K562 (cell line): ENCODE results near the gene SPRYD3. TPM values are rescaled to one million over a fixed set of nuclear protein-coding genes. Genes with fewer than 3 reads are reported as not detected.
A peak's percentile ranks its signal among the peaks of the same experiment; 100 is the strongest.

Source experiments
- CREB3L1 ChIP-seq: fragments of 450-650 bp; IDR thresholded peaks from 2 replicates; pipeline ENCODE4 v1.6.1; 2014; ENCODE audit warnings: low read depth, mild to moderate bottlenecking, moderate library complexity, borderline replicate concordance
- DPF2 ChIP-seq: fragments of 450-650 bp; IDR thresholded peaks from 2 replicates; pipeline ENCODE4 v1.6.1; 2016
- ETV6 ChIP-seq, 3 experiments: fragments of 150-350 bp in 1 of 3; sonication (generic) in 1 of 3; formaldehyde crosslinking in 1 of 3; IDR thresholded peaks; 2 replicates each; pipeline versions ENCODE4 v1.6.1 to v1.8.0; 2014 to 2022; ENCODE audit warnings: borderline replicate concordance in 2 of 3, low read depth in 2 of 3, antibody characterized with exemption in 1 of 3, low read length in 1 of 3, mild to moderate bottlenecking in 1 of 3, missing genetic modification reagents in 1 of 3
- HINFP ChIP-seq: fragments of 450-650 bp; conservative IDR thresholded peaks from 2 replicates; pipeline ENCODE4 v1.6.1; 2016; ENCODE audit warnings: missing genetic modification characterization, low read depth, mild to moderate bottlenecking, control low read depth, missing compliant biosample characterization
- PRPF4 ChIP-seq: fragments of 200-400 bp; formaldehyde crosslinking; IDR thresholded peaks from one replicate; pipeline ENCODE4 v1.6.1; 2017; ENCODE audit warnings: low read length, low read depth, mild to moderate bottlenecking; ENCODE audit not compliant: insufficient read depth, poor library complexity, severe bottlenecking
- SMAD2 ChIP-seq: fragments of 150-350 bp; IDR thresholded peaks from 2 replicates; pipeline ENCODE4 v1.6.1; 2014; ENCODE audit warnings: low read depth, mild to moderate bottlenecking, low read length
- ZBTB34 ChIP-seq: fragments of 250-450 bp; sonication (Bioruptor Pico); IDR thresholded peaks from 2 replicates; pipeline ENCODE4 v1.8.0; 2021; ENCODE audit warnings: mild to moderate bottlenecking, moderate library complexity
- ZBTB7A ChIP-seq: IDR thresholded peaks from 2 replicates; pipeline ENCODE4 v1.6.1; 2011; ENCODE audit warnings: low read depth, mild to moderate bottlenecking, low read length, moderate library complexity, borderline replicate concordance; ENCODE audit not compliant: control insufficient read depth
- ZNF134 ChIP-seq: fragments of 250-450 bp; sonication (Bioruptor Pico); conservative IDR thresholded peaks from 2 replicates; pipeline ENCODE4 v1.4.0; 2020
- ZNF518B ChIP-seq: fragments of 250-450 bp; sonication (Bioruptor Pico); IDR thresholded peaks from 2 replicates; pipeline ENCODE4 v1.5.0; 2021; ENCODE audit warnings: mild to moderate bottlenecking, moderate library complexity
- ZNF592 ChIP-seq: fragments of 450-650 bp; IDR thresholded peaks from 2 replicates; pipeline ENCODE4 v1.6.1; 2017; ENCODE audit warnings: antibody characterized with exemption, mild to moderate bottlenecking
- ZNF76 ChIP-seq: fragments of 250-450 bp; sonication (Bioruptor Pico); IDR thresholded peaks from 2 replicates; pipeline ENCODE4 v1.4.0; 2020; ENCODE audit warnings: mild to moderate bottlenecking, moderate library complexity, borderline replicate concordance
- ZNF785 ChIP-seq: fragments of 250-450 bp; sonication (Bioruptor Pico); IDR thresholded peaks from 2 replicates; pipeline ENCODE4 v1.4.0; 2020; ENCODE audit warnings: mild to moderate bottlenecking
- polyA plus RNA-seq, 8 experiments: library from polyadenylated mRNA; depleted of rRNA in 4 of 8; stranded (reverse) in 5 of 8; unstranded in 3 of 8; fragments of >200 nt; fragmentation: Nextera tagmentation in 2 of 8; fragmentation: Illumina TruSeq in 1 of 8; extraction: Ambion mirVana in 2 of 8; extraction: Trizol in 1 of 8; gene quantifications; 2 replicates each; pipeline versions ENCODE4 v1.2.1 to v1.2.3, GENCODE V29; 2011 to 2014; ENCODE audit warnings: inconsistent platforms in 1 of 8, missing spikeins in 1 of 8
- total RNA-seq, 7 experiments: library from RNA; depleted of rRNA in 6 of 7; stranded (reverse); fragments of >200 nt in 6 of 7; fragmentation: Illumina TruSeq in 2 of 7; extraction: Trizol in 2 of 7; gene quantifications; 2 replicates each; pipeline versions ENCODE4 v1.2.1 to v1.2.3, GENCODE V29; 2011 to 2021; ENCODE audit warnings: low replicate concordance in 1 of 7

SPRYD3 gene
- total and polyA plus RNA-seq, 9 of the 15 experiments (the other 6 are each of a cell fraction or from before 2014, with no cell fraction given) = 1.5 to 13.6 (median 7.6) TPM

- no peak for TF ChIP-seq ZNF592
- TF ChIP-seq ZBTB7A = no peak
- no peak for TF ChIP-seq SMAD2
- TF ChIP-seq HINFP (tag) = no peak
- no peak for TF ChIP-seq ZBTB34
- TF ChIP-seq DPF2 = peak; percentile 70; the same call in 1 of the 2 replicates
- no peak for TF ChIP-seq ZNF76 (CRISPR knock-in tag)
- no peak for TF ChIP-seq PRPF4
- TF ChIP-seq ZNF518B (CRISPR knock-in tag) = no peak
- TF ChIP-seq CREB3L1 = no peak
- TF ChIP-seq ZNF134 = no peak
- TF ChIP-seq ZNF785 (CRISPR knock-in tag) = no peak
- TF ChIP-seq ETV6 (IDR thresholded peaks at IDR 0.05; ENCODE audit: borderline replicate concordance in 1 of 2, low read depth in 2 of 2, low read length in 1 of 2) = no peak
- no peak for TF ChIP-seq ETV6 (CRISPR knock-in tag; IDR thresholded peaks at IDR 0.05; ENCODE audit: borderline replicate concordance)
Measured at GRCh38 chr12:53046655-53047220, 32.5 kb downstream of the SPRYD3 start (continued).
